Esophagus squamous epithelium (tissue), 5 donors: ENCODE results near the gene IL13. TPM values are rescaled to one million over a fixed set of nuclear protein-coding genes. Genes with fewer than 3 reads are reported as not detected.

Experiments used
- DNase-seq: peaks from one replicate; lab custom pipeline; 2025; lab: John Stamatoyannopoulos, UW
- H3K27ac ChIP-seq, 4 donors: fragments of 200-600 bp; sonication (generic); one replicate each; pipeline ENCODE4 v1.5.1; 2016 to 2019; ENCODE audit warnings: mild to moderate bottlenecking in 1 of 4
- H3K27me3 ChIP-seq, 4 donors: fragments of 200-600 bp; sonication (generic); 1 replicate in 3 of 4; 2 replicates in 1 of 4; pipeline versions ENCODE4 v1.5.1 to v1.6.0; 2017 to 2021; ENCODE audit warnings: antibody characterized with exemption in 1 of 4
- H3K36me3 ChIP-seq, 3 donors: fragments of 200-600 bp; sonication (generic); one replicate each; pipeline ENCODE4 v1.5.1; 2016 to 2019
- H3K4me1 ChIP-seq, 3 donors: fragments of 200-600 bp; sonication (generic); one replicate each; pipeline ENCODE4 v1.5.1; 2017 to 2019
- H3K4me3 ChIP-seq, 4 donors: fragments of 200-600 bp; sonication (generic); 1 replicate in 3 of 4; 2 replicates in 1 of 4; pipeline ENCODE4 v1.5.1; 2016 to 2019; ENCODE audit warnings: mild to moderate bottlenecking in 2 of 4, moderate library complexity in 1 of 4
- H3K9me3 ChIP-seq, 3 donors: fragments of 200-600 bp; sonication (generic); one replicate each; pipeline ENCODE4 v1.5.1; 2016 to 2019
- CTCF ChIP-seq, 6 experiments: fragments of 450-650 bp in 4 of 6; fragments of 200-600 bp in 2 of 6; sonication (generic) in 2 of 6; IDR thresholded peaks; one replicate each; pipeline ENCODE4 v1.5.1; 2016 to 2019; ENCODE audit warnings: antibody characterized with exemption in 6 of 6, mild to moderate bottlenecking in 4 of 6, moderate library complexity in 4 of 6
- POLR2A ChIP-seq, 4 donors: fragments of 450-650 bp; IDR thresholded peaks; one replicate each; pipeline ENCODE4 v1.6.1; 2017; ENCODE audit warnings: antibody characterized with exemption in 4 of 4, mild to moderate bottlenecking in 4 of 4, moderate library complexity in 3 of 4
- WGBS, 2 donors: methylation state at CpG; one replicate each; pipeline ENCODE4 v1.1.5; 2018; 5-methylcytosine and 5-hydroxymethylcytosine counted together
- intact Hi-C: fragments of 100-400 bp; cut with DNase I; formaldehyde crosslinking; loops from one replicate; pipeline ENCODE4 v1.15.0; 2022
- total RNA-seq, 4 donors: library from RNA; depleted of rRNA; stranded (reverse); fragments of >200 nt; gene quantifications; one replicate each; pipeline ENCODE4 v1.1.0, GENCODE V29; 2016
- donor health status: DM: yes; HTN: yes; CAD: no.

Gene IL13
- total RNA-seq, 4 donors from 2014 or later = not detected

GRCh38 chr5:132678735-132679134 is 20.8 kb downstream of the IL13 start:
- DNase-seq = no peak
- Histone ChIP-seq H3K4me1 (peaks cover 0 to 22% (median 8%) of the 10 kb centered on the region in 3 donors), H3K36me3 (no peaks in the 10 kb centered on the region), H3K9me3 (no peaks in the 10 kb centered on the region), H3K27ac (no peak overlapping the region), H3K27me3 (no peaks in the 10 kb centered on the region), H3K4me3 (no peak overlapping the region)
- TF ChIP-seq CTCF (IDR thresholded peaks at IDR 0.05) = no peak
- no peak for TF ChIP-seq POLR2A (IDR thresholded peaks at IDR 0.05)
- intact Hi-C loops = no loop called here
- WGBS, 2 donors = 100% methylated on average over 1 of the region's 1 CpG; no CpG with 5 or more reads in 1 of the 2 donors

- WGBS, 2 donors = 85 to 94% methylated on average over 2 to 7 of the region's 7 CpGs
- H3K4me3 ChIP-seq = no peak overlapping the region
- no peaks in the 10 kb centered on the region for H3K36me3 ChIP-seq
Measured at GRCh38 chr5:132679166-132679565, 21.2 kb downstream of the IL13 start.

GRCh38 chr5:132679717-132680380 is 21.9 kb downstream of the IL13 start:
- H3K27ac ChIP-seq = no peak overlapping the region
- intact Hi-C loops = no loop called here
- H3K27me3 ChIP-seq = no peaks in the 10 kb centered on the region
- WGBS, 2 donors = 88 to 92% methylated on average over 4 to 13 of the region's 15 CpGs
- H3K4me1 ChIP-seq = peaks cover 0 to 12% (median 3%) of the 10 kb centered on the region in 3 donors
- H3K36me3 ChIP-seq = no peaks in the 10 kb centered on the region
- DNase-seq = no peak
- no peak overlapping the region for H3K4me3 ChIP-seq
- H3K9me3 ChIP-seq = no peaks in the 10 kb centered on the region
- TF ChIP-seq POLR2A (IDR thresholded peaks at IDR 0.05) (no peak), CTCF (IDR thresholded peaks at IDR 0.05) (no peak)

More at GRCh38 chr5:132679166-132679565, 21.2 kb downstream of the IL13 start:
- Histone ChIP-seq H3K27ac (no peak overlapping the region), H3K9me3 (no peaks in the 10 kb centered on the region), H3K4me1 (peaks cover 0 to 18% (median 8%) of the 10 kb centered on the region in 3 donors), H3K27me3 (no peaks in the 10 kb centered on the region)
- DNase-seq = no peak
- intact Hi-C loops = no loop called here
- TF ChIP-seq CTCF (IDR thresholded peaks at IDR 0.05) = no peak
- TF ChIP-seq POLR2A (IDR thresholded peaks at IDR 0.05) = no peak

GRCh38 chr5:132680780-132681475 is 23.0 kb downstream of the IL13 start:
- TF ChIP-seq CTCF (IDR thresholded peaks at IDR 0.05) = no peak
- intact Hi-C loops = no loop called here

GRCh38 chr5:132681476-132681831 is 23.5 kb downstream of the IL13 start:
- Histone ChIP-seq H3K27me3 (no peaks in the 10 kb centered on the region), H3K9me3 (no peaks in the 10 kb centered on the region), H3K36me3 (no peaks in the 10 kb centered on the region), H3K27ac (no peak overlapping the region), H3K4me1 (peaks cover 0 to 9% (median 3%) of the 10 kb centered on the region in 3 donors), H3K4me3 (no peak overlapping the region)
- TF ChIP-seq CTCF (IDR thresholded peaks at IDR 0.05) (no peak), POLR2A (IDR thresholded peaks at IDR 0.05) (no peak)
- WGBS, 2 donors = 85 to 95% methylated on average over 2 of the region's 2 CpGs
- no peak for DNase-seq
- intact Hi-C loops = no loop called here

More at GRCh38 chr5:132680780-132681475, 23.0 kb downstream of the IL13 start:
- no peak overlapping the region for H3K4me3 ChIP-seq
- no peaks in the 10 kb centered on the region for H3K36me3 ChIP-seq
- no peak overlapping the region for H3K27ac ChIP-seq
- H3K9me3 ChIP-seq = no peaks in the 10 kb centered on the region
- DNase-seq = no peak
- no peaks in the 10 kb centered on the region for H3K27me3 ChIP-seq
- WGBS, 2 donors = 86 to 95% methylated on average over 8 of the region's 8 CpGs
- peaks cover 0 to 9% (median 3%) of the 10 kb centered on the region in 3 donors for H3K4me1 ChIP-seq
